GM21360 (cell line): ENCODE results near the gene AMZ1.
A peak's percentile ranks its signal among the peaks of the same experiment; 100 is the strongest.
"Not testable (repeated sequence)": the region's sequence is repeated elsewhere in the genome, so short reads cannot be mapped to it uniquely, and the experiment has no call there.

Experiments
- ATAC-seq: cut with Tn5 transposase; IDR thresholded peaks from one replicate; pipeline ENCODE4 v1.9.1; 2021; ENCODE audit warnings: mild to moderate bottlenecking, moderate library complexity; ENCODE audit not compliant: unreplicated experiment

Gene AMZ1

DNA sequence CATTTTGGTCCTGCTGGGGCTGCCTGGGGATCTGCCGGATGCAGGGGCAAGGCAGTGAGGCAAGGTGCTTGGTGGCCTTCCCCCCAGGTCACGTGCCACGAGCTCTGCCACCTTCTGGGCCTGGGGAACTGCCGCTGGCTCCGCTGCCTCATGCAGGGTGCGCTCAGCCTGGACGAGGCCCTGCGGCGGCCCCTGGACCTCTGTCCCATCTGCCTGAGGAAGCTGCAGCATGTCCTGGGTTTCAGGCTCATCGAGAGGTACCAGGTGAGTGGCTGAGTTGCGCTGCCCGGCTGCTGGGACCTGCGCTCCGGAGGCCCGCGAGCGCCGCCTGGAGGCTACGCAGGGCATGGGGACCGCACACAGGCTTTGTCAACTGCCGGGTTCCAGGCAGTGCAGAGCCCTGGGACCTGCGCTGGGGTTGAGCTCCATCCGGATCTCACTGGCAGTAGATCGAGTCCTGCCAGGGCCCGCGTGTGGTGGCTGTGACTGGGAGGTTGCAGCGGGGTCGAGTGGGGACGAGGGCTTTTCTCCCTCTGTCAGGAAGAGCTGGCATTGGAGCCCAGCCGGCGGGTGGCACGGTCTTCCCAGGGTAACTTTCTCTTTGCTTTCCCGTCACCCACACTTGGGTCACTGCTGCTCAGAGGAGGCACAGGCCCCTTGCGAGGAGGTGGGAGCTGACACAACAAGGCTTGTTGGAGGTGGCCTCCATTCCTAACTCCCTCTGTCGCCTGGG is 21.7 kb downstream of the AMZ1 start:
- ATAC-seq: peak; percentile 89

DNA sequence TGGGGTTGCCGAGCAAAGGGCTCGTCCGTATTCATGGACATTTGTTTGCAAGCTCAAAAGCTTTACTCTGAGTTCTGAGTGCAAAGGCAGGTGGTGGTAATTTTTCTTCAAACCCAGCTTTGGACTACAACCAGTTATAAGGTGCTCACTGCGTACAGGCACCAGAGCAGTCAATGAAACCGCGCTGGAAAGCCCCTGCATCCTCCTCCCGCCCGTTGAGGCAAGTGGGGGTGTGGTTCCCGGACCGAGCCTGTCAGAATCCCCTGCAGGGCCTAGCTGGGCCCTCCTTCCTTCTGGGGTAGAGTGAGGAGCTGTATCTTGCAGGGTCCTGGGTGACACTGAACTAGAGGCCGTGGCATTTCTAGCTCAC is 22.3 kb downstream of the AMZ1 start:
- no peak for ATAC-seq

DNA sequence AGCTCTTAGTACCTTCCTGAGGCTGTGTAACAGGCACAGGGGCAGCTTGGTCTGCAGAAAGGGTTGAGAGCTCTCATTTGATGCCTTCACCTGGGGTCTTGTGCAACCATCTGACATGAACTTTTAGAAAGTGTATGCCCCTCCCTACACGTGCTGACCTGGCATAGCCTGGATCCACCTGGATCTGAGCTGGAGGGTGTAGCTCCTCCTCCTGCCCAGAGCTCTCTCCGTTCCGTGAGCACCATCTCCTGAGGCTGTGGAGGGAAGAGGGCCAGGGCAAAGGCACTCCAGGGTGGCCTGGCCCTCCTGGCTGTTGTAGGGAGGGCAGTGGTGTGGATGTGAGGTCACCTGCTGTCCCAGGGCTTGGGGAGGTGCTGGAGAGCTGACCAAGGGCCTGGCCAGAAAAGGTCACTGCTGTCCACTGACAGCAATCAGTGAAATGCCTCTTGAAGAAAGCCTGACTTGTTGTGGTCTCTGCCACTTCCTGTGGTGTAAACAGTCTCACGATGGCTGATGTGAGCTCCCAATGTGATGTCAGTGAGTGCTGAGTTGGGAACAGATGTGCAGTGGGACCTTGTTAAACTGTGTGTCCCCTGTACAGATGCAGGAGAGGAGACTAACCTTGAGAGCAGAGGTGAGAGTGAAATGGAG is 23.0 kb downstream of the AMZ1 start:
- ATAC-seq: no peak

DNA sequence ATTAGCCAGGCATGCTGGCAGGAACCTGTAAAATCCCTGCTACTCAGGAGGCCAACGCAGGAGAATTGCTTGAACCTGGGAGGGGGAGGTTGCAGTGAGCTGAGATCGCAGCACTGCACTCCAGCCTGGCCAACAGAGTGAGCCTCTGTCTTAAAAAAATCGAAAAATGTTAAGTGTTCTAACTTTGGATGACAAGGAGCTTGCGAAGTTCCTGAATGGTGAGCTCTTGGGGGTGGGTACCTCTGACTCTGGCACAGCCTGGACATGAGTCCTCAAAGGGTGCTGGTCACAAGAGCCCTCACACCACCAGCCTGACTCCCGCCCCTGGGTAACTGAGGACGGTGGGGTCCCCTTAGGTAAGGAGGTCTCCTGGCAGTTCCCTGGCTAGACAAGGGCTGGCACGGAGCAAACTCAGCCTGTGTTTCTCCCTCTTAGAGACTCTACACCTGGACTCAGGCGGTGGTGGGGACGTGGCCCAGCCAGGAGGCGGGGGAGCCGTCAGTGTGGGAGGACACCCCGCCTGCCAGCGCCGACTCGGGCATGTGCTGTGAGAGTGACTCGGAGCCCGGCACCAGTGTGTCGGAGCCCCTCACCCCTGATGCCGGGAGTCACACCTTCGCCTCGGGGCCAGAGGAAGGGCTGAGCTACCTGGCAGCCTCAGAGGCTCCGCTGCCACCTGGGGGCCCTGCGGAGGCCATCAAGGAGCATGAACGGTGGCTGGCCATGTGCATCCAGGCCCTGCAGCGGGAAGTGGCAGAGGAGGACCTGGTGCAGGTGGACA is 24.1 kb downstream of the AMZ1 start:
- ATAC-seq: no peak

DNA sequence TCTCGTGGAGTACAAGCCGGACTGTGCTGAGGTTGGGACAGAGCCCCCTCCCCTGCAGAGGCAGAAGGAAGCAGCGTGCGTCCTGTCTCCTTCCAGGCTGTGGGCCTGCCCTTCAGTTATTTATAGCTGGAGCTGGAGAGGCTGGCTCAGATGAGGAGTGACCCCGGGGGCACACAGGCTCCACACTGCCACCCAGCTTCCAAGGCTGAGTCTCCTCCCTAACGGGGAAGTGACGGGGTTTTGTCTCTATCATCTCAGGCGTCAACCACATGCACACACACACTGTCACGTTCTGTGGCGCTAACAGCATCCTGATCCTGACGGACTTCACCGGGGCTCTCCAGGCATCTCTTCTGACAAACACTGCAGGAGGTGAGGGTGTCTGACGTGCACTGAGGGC is 25.4 kb downstream of the AMZ1 start:
- ATAC-seq: no peak

DNA sequence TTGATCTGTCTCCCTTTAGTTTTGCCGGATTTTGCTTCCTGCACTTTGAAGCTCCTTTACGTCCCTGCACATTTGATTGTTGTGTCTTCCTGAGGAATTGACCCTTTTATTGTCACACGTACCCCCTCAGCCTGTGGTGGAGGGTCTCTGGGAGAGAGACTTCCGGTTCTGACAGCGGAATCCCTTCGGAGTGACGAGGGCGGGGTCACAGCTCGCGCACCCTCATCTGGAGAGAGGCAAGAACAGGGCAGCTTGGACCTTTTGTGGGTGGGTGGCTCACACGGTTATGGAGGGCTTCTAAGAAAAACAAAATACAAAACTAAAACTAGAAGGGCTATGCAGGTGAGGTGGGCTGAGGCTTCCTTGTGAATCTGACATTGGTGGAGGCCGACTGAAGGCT is 26.0 kb downstream of the AMZ1 start:
- no peak for ATAC-seq

DNA sequence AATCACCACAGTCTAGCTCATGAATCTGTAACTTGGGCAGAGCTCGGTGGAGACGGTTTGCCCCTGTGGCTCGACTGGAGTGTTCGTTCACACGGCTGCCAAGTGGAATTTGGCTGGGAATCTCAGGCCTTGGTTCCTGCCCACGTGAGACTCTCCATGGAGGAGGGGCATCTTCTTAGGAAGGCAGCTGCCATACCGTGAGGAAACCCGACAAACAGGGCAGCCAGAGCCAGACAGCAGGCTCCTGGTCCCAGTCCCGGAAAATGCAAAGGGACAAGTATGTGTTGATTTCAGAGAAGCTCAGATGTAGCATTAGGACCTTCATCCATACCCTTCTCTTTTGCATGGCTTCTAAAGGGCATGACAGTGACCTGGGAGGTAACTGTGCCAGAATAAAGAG is 26.6 kb downstream of the AMZ1 start:
- no peak for ATAC-seq

DNA sequence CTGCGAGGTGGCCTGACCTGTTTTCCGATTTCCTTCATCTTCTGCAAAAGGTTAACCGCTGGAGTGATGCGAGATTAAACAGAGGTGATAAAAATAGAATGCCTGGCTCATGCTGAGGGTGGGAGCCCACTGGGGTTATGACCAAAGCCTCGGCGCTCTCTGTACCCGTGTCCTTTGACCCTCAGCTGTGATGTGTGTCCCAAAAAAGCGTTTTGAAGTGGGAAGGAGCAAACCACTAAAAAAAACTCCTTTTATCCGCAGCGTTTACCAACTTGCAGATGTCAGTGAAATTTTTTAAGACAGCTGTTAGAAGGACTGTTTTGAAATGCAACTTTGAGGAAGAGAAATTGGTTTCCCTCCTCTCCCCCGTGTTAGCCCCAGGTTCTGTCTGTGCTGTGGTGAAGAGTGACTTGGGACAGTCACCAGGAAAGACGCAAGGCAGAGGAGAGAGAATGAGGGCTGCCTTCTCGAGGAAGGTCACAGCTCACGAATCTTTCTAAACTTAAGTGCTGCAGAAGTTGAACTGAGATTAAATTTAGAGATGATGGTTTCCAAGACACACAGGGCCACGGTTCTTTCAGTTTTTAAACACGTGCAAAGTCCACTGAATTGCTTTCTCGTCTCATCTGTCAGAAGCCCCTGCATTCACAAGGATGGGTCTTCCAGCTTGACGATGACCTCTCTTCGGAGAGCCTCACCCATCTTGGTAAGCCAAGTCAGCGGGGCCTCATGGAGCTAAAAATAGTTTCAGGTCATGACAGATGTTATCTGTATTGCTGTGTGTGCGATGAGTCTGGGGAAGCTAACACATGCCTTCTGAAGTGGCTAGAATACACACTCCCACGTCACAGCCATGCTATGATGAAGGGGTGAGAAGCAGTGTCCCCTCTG is 27.6 kb downstream of the AMZ1 start:
- no peak for ATAC-seq

DNA sequence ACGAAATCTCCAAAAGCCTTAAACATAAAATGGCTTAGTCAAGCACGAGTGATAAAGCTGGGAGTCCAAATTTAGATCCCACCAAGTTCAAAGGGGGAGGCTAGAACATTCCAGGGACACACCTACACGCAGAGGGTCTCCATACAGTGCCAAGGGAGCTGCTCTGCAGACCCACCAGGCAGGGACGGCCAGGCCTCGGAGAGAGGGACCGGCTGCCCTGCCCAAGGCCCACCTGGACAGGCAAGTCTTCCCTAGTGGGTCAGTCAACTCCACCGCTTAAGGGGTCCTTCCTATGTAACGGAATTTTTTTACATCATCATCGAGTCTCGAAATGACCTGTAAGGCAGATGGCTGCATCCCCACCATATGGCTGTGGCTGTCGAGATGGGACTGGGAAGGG is 28.5 kb downstream of the AMZ1 start:
- no peak for ATAC-seq

DNA sequence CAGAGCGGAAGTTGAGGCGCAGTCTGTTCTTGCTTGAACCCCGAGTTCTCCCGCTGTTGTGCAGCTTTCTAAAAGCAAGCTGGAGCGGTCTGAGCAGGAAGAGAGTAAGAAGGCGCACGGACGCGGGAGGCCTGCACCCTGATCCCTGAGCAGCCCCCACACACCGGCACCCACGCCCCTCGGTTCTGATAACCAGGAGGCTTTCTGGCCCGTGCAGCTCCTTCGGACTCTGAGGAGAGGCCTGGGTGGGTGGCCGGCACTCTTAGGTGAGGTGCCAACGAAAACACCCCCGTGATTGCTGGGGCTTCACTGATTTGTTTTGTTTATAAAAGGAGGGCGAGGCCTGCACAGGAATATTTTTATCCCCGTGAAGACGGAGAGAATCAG is 28.9 kb downstream of the AMZ1 start:
- no peak for ATAC-seq

DNA sequence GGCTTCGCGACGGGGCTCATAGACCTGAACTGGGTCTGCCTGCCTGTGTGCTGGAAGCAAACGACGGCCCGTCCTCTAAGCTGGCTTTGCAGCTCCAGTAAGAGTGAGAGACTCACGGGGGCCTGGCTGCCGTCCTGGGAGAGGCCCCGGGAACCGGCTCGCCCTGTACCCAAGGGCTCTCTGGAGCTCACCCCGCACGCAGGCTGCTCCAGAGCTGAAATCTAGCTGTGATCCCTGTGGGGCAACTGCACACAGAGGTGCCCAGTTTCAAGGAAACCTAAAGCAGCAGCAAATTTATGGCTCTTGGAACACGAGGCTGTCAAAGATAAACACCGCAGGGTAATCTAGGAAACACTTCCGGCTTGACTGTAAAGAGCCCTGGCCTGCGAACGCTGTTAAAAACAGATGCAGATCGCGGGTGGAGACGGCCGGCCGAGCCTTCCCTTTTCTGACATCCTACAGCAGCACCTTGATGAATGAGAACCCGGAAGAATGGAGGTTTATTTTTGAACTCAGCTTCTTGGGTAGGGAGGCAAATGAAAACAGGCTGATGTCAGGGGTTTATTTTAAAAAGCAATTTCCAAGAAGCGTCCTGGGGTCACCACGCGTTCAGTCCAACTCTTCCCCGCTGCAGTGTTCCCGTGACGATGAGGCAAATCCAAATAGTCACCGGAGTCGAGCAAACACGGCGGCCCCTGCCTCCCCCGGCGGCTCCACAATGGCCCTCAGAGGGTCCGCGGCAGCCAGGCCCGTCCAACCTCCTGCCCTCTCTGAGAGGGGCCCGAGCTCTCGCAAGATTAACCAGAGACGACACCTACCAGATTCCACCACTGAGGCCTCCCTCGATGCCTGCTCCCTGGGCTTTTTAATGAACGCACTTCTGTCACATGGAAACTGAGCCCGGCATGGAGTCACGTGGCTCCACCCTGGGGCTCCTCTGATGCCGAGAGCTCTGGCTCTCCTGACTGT is 29.6 kb downstream of the AMZ1 start:
- ATAC-seq: no peak

DNA sequence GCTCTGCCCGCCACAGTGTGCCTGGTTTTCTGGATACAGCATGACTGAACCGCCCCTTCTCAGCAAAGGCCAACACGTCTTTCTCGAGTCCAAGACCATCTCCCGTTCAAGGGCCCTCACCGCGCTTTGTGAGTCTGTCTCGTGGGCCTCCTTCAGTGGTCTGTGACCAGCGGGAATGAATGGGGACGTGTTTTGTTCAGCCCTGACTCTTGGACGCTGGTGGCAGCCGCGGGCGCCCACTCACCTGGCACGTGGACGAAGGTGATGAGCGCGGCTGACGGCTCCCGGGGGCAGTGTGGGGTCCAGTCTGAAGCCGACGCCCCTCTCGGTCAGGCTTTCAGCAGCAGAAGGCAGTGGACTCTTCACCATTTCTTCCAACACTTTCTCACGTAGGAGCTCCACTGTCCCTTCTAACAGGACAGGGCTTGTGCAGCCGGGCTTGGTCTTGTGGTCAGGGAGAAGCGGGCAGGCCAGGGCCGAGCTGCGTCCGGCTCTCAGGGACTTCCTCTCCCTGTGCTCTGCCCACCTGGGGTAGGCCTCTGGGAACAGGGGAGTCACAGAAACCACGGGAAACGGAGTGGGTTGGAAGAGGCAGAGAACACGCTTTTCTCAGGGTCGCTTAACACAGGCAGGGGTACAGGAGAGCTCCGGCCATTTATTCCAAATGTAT is 30.4 kb downstream of the AMZ1 start:
- no peak for ATAC-seq

DNA sequence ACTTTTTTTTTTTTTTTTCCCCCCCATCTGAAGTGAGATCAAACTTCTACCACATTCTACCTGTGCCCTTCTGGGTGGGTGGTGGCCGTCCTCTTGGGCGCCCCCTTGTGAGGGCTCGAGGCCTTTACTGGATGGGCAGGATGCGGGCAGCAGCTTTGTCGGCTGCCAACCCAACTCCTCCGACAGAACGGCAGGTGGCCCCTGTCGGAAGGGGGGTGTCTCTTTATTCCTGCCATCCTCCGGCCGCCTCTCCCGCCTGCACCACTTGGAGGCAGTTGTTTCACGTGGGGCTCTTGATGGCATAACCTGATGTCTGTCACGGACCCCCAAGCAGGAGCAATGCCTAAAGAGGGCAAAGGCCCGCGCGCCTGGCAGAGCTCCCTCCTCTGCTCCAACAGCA is 31.0 kb downstream of the AMZ1 start:
- no peak for ATAC-seq

DNA sequence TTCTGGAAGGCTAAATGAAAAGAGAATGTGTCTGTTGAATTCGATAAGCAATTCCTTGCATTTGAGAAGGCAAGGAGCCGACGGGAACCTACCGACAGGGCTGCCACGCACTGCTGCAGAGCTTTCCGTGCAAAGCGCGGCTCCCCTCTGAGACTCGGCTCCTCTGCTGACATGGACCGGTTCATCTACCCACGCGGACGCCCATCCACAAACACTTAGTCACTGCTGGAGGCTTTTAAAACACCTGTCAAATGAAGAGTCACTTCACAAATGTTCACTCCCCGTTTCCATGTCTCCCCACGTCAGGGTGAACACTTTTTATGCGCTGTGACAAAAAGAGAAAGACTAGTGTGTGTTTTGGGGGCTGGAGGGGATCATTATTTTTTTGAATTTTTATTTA is 32.0 kb downstream of the AMZ1 start:
- ATAC-seq: no peak

DNA sequence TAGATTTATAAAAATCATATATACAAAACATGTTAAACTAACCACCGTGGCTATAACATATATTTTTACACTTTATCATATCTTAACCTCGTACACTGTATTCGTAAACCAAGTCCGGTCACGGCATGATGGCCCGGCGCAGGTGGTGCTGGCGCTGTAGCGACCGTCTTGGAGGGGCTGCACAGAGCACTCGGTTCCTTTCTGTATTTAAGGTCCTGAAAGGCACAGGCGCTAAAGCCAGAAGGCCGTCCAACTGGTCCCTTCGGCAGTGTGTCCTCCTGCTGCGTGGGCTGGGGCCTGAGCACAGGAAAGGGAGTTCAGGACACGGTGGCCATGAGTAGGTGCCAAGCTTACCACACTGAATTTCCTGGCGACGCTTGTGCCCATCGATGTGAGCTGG is 33.8 kb downstream of the AMZ1 start:
- ATAC-seq: no peak

DNA sequence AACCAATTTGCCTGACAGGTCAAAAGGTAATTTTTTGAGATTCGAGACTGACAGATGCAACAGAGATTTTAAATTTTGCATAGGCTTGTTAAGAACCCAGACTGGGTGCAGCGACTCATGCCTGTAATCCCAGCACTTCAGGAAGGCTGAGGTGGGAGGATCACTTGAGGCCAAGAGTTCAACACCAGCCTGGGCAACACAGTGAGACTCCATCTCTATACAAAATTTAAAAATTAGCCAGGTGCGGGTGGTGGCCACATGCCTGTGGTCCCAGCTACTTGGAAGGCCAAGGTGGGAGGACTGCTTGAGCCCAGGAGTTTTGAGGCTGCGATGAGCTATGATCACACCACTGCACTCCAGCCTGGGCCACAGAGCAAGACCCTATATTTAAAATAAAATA is 34.6 kb downstream of the AMZ1 start:
- ATAC-seq: no peak

DNA sequence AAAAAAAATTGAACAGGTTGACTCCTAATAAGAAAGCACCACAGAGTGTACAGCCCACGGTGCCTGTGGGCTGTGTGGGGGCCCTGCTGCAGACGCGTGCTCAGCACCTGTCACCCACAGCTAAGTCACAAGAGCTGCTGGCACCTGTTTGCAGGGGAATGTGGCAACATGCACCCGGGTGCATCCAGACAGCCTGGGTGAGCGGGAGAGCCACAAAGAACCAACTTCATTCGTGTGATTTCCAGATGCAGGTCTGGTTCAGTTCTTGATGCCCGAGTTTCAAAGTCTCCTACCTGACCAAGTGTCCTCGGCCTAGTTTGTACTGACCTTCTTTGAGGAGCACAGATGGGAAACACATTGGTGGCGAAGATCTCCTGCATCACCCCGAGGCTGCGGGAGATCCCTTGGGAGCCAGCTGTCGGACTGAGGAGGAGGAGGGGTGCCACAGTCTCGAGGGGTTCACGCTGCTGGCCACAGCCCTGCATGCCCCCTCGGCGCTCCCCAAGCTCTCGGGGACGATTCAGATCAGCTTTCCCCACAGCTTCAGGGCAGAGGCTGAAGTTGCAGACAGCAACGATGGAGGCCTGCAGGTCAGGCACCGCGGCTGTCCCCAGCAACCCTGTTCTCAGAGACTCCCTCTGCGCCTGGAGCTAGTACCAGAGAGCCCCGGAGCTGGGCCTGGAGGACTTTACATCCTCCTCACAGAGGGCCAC is 35.3 kb downstream of the AMZ1 start:
- no peak for ATAC-seq

DNA sequence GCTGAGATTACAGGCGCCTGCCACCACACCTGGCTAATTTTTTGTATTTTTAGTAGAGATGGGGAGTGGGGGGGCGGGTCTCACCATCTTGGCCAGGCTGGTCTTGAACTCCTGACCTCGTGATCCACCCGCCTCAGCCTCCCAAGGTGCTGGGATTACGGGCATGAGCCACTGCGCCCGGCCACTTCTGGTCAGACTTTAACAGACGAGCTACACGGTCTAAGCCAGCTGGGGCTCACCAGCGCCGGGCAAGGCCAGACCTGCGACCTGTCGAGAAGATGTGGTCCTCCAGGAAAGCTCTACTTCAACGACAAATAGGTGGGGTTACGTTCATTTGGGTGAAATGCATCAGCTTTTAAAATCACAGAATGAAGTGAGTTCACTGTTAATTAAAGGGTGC is 36.0 kb downstream of the AMZ1 start:
- not testable (repeated sequence) for ATAC-seq
